Stimulated activated CD8-positive, alpha-beta memory T cell treated with anti-CD3 and anti-CD28 coated beads, Interleukin-7, amount 100 ng/mL, for 24 hours (primary cell): Measurements from ENCODE around the gene DCDC2C.
"Not testable (repeated sequence)": the region's sequence is repeated elsewhere in the genome, so short reads cannot be mapped to it uniquely, and the experiment has no call there.

Source experiments
- DNase-seq: peaks from one replicate; pipeline ENCODE4 v3.0.0-alpha.2; 2020; ENCODE audit warnings: low read depth

The DCDC2C gene

DNA sequence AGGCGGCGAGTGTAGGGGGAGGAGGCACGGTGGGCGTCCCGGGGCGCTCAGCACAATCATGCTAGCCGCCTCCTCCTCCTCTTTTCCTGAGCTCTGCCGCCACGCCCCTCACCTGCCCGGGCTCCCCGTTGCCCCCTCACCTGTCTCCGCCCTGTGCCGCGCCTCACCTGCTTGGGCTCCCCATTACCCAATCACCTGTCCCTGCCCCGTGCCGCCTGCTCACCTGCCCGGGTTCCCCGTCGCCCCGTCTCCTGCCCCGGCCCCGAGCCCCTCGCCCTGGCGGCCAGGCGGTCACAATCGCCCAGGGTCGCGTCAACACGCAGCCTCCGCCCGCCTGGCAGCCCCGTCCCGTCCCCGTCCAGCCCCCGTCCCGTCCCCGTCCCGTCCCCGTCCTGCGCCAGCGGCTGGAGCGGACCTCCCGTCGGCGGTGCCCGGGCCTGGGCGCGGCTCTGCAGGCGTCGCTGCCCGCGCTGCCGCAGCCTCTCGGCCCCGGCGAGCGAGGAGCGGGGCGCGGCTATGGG, at the start of gene DCDC2C:
Gene DCDC2C (plus strand): TSS at position 340 of the 521 bp plus-strand sequence. CDS start 177 bp downstream, at position 517.
- no peak for DNase-seq

DNA sequence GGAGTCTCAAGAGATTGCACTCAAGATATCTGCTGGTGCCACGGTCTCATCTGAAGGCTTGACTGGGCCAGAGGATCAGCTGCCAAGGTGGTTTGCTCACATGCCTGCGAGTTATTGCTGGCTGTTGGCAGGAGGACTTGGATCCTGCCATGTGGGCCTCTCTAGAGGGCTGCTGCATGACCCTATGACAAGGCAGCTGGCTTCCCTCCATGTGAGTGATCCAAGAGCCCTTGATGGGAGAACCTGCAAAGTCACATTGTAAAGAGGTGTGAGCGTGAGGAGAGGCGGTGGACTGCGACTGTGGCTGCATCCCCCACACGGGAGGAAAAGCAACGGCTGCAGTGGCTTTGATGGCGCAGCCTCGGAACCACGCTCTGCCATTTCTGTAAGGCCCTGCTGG, 49.4 kb upstream of the DCDC2C start:
- no peak for DNase-seq

GRCh38 chr2:3654531-3655225, 48.7 kb upstream of the DCDC2C start:
- DNase-seq, result no peak

DNA sequence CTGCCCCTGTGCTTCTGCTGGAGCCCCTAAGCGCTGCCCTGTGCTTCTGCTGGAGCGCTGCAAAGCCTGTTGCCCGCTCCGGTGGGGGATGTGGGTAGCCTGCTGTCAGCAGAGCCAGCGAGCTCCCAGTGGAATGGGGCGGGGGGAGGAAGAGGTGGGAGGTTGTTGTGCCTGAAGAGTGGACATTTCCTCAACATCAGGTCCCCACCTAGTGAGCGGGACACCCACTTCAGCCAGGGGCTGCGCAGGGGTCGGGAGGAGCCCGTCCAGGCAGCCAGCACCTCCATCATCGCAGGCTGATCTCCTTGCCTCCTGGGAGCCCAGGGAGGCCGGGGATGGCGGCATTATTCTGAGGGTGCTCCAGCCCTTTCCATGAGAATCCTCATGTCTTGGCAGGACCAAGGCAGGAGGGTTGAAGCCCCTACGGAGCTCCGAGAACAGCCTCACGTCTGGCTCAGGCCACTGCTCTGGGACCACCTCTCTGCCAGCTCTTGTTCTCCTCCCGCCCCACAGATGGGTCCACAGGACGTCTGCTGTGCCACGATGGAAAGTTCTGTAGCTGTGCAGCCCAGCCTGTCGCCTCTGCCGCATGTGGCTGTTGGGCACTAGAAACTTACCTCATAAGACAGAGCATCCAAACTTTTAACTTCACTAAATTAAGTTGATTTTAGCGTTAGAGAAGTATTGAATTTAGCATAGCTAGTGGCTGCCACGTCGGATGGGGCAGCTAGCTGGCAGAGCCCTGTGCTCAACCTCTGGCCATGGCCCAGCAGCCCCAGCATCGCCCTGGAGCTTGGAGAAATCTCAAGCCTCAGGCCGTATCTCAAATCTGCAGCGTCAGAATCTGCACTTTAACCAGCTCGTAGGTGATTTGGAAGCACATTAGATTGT, 47.3 kb upstream of the DCDC2C start:
- no peak for DNase-seq

DNA sequence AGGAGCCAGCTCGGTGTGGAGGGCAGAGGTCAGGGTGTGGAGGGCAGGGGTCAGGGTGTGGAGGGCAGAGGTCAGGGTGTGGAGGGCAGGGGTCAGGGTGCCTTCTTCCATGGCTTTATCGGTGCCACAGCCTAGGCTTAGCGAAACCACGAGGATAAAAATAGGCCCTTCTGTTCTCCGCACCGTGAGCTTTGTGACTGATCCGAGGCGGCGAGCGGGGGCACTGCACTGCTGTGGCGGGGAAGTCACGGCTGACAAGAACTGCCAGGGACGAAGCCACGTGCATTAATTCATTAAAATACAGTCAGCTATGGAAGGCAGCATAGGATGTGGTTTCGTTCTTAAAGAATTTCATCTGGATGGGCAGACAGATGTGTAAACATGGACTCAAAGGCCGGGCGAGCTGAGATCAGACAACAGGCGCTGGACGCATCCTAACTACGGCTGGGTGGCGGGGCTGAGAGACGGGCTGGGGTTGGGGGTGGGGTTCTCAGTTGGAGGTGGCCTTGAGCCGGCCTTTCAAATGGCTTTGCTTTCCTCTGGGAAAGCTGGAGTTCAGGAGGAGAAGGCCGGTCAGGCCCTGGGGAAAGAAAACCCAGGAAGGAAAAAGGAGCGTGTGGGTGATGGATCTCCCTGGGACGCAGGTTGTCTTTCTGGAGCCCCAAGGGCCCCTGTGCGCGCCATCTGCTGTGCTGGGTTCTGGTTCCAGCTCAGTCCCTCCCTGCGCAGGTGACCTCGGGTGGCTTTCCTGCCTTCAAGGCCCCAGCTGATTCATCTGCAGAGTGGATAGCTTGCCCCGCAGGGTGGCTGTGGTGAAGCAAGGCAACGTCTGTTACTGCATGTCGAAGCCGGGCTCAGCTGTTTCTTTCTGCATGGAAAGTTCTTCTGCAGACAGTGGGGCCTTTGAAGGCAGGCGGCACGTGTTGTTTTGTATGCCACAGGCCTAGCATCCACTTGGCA, 46.3 kb upstream of the DCDC2C start:
- DNase-seq, result no peak

DNA sequence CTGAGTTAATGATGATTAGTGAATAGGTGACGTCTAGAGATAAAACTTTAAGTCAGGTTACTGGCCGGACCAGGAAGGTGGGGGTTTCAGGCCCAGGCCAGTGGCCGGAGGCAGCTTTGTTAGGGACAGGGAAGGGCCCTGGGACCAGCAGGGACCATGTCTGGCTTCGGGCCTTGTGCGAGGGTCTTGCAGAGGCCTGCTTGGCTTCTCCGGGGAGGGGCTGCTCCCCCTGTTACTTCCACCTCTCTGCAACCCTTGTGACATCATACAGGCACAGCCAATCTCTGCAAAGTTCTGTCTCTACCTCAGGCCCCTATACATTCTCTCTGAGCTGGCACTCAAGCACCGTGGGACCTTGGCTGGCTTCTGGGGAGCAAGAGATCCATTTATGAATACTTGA, 45.5 kb upstream of the DCDC2C start, which contains the start of gene ALLC:
Gene ALLC (plus strand): TSS at position 320 of the 400 bp plus-strand sequence. CDS start 12,958 bp downstream, outside the sequence.
- no peak for DNase-seq

GRCh38 chr2:3659447-3660432, 43.6 kb upstream of the DCDC2C start:
- no peak for DNase-seq

- DNase-seq, result not testable (repeated sequence)
Measured at GRCh38 chr2:3660640-3661039, 42.7 kb upstream of the DCDC2C start.

- no peak for DNase-seq
Measured at GRCh38 chr2:3661149-3661660, 42.2 kb upstream of the DCDC2C start.

DNA sequence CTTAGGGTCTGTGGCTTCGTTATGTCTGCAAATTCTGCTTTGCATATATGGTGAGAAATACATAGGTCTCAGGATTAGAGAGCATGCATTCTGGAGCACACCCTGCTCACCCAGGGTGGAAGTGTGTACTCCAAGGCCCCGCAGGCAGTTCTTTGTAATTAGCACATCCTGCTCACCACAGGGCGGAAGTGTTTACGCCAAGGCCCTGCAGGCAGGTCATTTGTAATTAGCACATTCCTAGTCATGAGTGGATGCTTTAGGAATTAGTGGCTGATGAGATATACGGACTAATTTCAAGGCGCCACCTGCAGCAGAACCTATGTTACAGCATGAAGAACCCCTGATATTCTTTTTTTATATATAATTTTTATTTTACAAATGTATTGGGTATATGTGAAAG, 41.1 kb upstream of the DCDC2C start:
- no peak for DNase-seq

GRCh38 chr2:3664118-3664517, 39.3 kb upstream of the DCDC2C start:
- DNase-seq, result no peak

DNA sequence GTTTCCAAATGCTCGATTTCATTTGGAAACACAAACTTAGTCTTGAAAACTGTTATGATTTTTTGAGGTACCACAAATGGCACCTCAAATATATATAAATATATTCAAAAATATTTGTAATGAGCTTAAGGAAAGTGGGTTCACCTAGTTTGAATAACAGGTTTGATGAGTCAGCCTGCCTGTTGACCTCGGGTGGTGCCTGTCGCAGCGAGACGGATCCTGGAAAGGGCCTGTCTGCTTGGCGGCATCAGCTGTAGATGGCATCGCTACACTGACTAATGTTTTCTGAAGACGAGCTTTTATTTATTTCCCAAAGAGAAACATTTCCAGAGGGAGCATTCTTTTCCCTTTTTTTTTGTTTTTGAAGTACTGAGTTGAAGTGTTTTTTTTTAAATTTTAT, 38.5 kb upstream of the DCDC2C start:
- DNase-seq, result no peak

DNA sequence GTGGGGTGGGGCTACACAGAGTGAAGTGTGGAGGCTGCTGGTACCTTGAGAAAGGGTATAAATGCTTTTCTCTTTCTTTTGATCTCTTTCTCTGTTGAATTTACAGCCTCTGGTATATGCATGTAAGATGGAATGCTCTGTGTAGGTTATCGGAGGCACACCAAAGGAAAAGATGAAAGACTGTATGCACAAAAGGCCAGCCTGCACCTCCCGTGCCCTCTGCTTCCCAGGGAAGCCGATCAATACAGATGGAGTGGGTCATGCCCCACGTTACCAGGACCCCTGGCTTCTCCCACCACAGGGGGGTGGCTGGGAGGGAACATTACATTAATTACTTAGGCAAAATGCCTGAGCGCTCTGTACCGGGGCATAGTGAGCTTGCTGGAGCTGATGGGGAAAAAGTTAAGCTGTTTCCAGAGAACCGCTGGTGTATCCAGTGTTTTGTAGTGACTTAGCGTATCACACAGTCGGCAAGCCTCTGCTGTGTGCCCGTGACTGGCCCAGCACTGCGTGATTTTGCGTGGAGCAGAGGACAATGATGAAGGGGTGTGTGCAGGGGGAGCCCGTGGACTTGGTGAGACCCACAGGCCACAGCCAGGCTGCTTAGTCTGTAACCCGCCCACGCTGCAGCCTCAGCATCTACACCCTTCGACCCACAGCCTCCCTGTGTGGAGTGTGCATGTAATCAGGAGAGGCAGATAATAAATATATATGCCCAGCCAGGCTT, 37.3 kb upstream of the DCDC2C start:
- no peak for DNase-seq

DNA sequence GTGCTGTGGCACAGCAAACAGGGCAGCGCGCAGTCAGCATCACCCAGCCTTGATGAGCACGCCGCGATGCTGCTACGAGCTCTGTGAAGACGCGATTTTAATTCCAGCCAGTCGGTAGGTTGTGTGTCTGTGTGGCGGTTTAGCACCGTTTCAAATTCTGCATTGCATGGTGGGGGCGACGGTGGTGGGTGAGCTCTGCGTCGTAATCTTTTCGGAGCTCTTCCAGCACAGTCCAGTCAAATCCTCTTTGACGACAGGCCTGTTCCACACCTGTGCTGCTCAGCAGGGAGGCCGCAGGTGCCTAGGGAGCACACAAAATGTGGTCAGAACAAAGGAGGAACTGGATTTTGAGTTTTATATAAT, 36.8 kb upstream of the DCDC2C start:
- DNase-seq, result no peak

DNA sequence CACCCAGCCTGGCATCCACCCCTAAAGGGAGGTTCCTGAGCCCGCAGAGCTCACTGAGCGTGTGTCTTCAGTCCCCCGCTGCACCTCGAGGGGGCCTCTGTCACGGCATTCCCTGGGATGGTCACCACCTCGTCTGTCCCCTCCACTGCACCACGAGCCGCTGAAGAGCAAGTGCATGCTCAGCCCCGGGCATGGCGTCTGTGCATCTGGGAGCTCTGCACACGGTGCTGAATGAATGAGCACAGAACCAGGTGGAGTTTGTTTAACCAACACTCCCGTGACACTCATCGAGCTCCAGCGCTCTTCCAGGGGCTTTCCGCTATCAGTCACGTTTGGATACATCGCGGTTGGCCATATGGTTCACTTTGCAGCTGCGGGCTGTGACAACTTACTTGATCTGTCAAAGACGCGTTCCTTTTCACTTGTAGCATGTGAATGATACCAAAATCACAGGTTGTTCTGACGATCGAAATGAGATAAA, 36.2 kb upstream of the DCDC2C start:
- no peak for DNase-seq

DNA sequence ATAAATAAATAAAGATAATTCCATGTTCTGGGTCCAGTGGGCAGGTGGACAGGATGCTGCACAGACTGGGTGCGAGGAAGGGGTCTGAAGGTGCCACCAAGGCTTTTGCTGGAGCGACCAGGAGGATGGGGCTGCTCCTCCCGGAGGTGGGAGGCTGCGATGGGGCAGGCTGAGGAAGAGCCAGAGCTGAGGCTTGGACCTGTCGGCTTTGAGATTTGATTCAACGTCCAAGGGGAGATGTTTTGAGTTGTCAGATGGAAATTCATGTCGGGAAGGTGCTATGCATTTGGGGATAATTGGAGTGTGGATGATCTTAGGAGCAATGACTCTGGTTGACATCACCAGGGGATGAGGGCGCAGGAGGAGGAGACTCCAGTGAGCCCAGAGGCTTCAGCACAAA, 33.7 kb upstream of the DCDC2C start:
- no peak for DNase-seq

DNA sequence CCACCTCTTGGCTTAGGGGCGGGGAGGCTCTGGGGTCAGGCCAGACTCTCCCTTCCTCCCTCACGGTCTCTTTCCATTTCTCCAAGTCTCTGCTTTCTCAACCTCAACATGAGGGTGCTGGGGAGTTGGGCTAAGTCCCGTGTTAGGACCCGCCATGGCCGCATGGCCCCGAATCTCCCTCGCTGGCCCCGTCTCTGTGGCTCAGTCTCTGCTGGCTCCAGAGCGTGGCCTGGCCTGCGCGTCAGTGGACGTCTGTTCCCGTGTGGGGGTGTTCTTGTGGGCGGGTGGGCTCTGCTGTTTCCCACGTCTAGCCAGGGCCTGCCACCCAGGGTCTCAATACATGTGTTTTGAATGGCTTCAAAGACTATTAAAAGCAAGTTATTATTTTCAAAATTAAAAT, 33.0 kb upstream of the DCDC2C start:
- DNase-seq, result no peak

DNA sequence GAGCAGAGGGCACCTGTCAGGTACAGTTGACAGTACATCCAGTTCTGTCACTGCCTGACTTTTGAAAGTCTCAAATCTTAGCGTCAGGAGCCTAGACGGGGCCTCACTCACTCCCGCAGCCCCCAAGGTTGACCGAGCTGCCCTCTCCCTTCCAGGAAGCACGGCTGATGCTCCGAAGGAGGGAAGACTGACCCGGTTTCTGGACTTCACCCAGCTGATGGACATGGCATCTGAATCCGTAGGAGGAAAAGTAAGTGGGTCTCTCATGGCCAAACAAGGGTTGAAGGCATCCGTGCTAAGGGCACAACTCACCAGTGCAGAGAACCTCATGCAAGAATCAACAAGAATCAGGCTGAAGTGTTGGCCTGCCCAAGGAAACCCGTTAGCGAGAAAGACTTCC, 32.4 kb upstream of the DCDC2C start:
- DNase-seq, result no peak

DNA sequence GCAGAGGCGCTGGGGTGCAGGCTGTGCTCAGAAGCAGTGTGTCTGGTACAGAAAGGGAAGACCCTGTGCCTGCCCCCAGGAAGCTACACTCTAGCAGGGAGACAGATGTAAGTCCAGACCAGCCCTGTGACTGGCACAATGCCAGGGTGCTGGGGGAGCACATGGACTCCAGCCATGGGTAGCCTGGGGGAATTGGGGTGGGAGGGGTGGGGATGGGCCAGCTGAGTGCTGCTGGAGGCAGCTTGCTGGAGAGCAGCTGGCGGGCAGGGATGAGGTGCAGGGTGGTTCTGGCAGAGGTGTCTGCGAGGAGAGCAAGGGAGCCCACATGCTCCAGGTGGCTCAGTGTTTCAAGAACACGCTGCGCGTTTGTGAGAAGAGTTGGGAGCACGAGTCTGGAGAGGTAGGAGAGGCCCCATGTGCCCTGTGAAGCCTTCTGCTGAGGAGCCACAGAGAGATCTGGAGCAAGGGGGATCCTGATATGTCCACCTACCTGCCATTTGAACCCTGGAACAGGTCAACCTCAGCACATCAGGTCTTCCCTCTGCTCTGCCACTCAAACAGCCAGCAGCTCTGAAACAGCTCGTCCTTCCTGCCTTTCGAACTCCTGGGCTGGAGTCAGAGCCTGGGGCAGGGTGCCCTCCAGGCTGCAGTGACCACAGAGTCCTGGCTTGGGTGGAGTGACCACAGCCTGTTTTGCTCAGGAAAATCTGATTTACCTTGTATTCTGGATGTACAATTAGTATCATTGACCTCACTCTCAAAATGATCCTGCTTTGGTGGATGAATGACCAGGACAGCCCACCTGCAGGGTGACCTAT, 30.3 kb upstream of the DCDC2C start:
- no peak for DNase-seq
